ENCODE measurements around the gene ICE2. TPM values are rescaled to one million over a fixed set of nuclear protein-coding genes. Genes with fewer than 3 reads are reported as not detected.

ICE2 gene
- total and polyA plus RNA-seq, 2 of the 8 experiments (the other 6 are each of a cell fraction or from before 2014, with no cell fraction given): 40.0 to 87.3 TPM

DNA sequence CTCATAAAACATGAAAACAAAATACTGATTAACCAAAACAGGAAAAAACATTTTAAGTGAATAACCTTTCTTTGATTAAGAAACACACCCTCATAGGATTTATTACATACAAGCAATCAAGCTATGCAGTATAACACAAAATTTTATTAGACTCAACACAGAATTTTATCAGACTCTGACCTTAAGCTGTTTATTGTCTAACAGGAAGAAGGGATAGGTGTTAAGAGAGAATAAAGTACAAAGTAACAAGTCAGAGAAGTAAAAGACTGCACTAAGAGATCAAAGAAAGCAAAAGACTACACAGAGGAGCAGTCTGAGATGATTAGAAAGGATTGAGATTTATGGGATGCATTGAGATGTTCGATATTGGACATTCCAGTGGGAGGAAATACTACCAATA is 37.6 kb downstream of the ICE2 start:
- H3K27ac ChIP-seq (ENCODE audit: low read depth, low read length): no peak overlapping the region
- no peak overlapping the region for H2AK5ac ChIP-seq (ENCODE audit: low read depth, low read length)
- no peaks in the 10 kb centered on the region for H3K23me2 ChIP-seq (ENCODE audit: low read depth, low read length)
- no peak for FAIRE-seq
- H3K4ac ChIP-seq (replicated peaks; ENCODE audit: insufficient read length, low read depth, low read length): no peak overlapping the region
- H2BK5ac ChIP-seq (ENCODE audit: low read depth, low read length): no peak overlapping the region
- H3K23ac ChIP-seq (ENCODE audit: insufficient read length): no peak overlapping the region
- H4K8ac ChIP-seq (ENCODE audit: extremely low read depth, insufficient read depth, low read length): no peak overlapping the region
- ChIA-PET POLR2A (ENCODE audit: partially characterized antibody) (interaction anchor here (1.1 kb wide), 1 partner anchor 16 kb away, joined by 3 read pairs; no protein-coding TSS in a partner anchor), CTCF (ENCODE audit: partially characterized antibody) (interaction anchor here (1.7 to 5.7 kb wide), 2 partner anchors 81 to 101 kb away, joined by 3 to 73 read pairs; no protein-coding TSS in a partner anchor)
- H3K79me1 ChIP-seq (ENCODE audit: low read depth, low read length): no peaks in the 10 kb centered on the region
- no peak overlapping the region for H3K56ac ChIP-seq (replicated peaks; ENCODE audit: insufficient read length, low read depth, low read length)
- no peak for DNase-seq (ENCODE audit: low read depth in 1 of 2, low spot score in 2 of 2)
- no peak overlapping the region for H3K9ac ChIP-seq (replicated peaks in 1 of 4; ENCODE audit: extremely low read depth in 1 of 4, low read depth in 3 of 4, low read length in 3 of 4)
- H2BK15ac ChIP-seq (ENCODE audit: low read length): no peak overlapping the region
- no peaks in the 10 kb centered on the region for H3K27me3 ChIP-seq (replicated peaks in 1 of 4; ENCODE audit: control insufficient read depth in 3 of 4, extremely low read depth in 1 of 4, insufficient read depth in 3 of 4, low read length in 3 of 4)
- no peak overlapping the region for H2BK20ac ChIP-seq (ENCODE audit: low read length)
- 86% methylated on average over 1 of the region's 1 CpG; no CpG with 5 or more reads in 1 of the 2 experiments for WGBS, 2 experiments (ENCODE audit: extremely low coverage in 1 of 2, insufficient coverage in 1 of 2, insufficient read length in 1 of 2, insufficient replicate concordance in 2 of 2, low coverage in 1 of 2, low lambda C conversion rate in 2 of 2, missing lambda C conversion rate in 1 of 2)
- H3K4me1 ChIP-seq (replicated peaks in 1 of 4; ENCODE audit: control insufficient read depth in 3 of 4, insufficient read depth in 4 of 4, low read length in 3 of 4): no peaks in the 10 kb centered on the region
- H4K20me1 ChIP-seq (replicated peaks in 1 of 2; ENCODE audit: control insufficient read depth in 1 of 2, insufficient read depth in 2 of 2, low read length in 2 of 2): no peaks in the 10 kb centered on the region
- H3K79me2 ChIP-seq (ENCODE audit: control insufficient read depth in 1 of 2, insufficient read depth in 2 of 2, low read length in 2 of 2): no peaks in the 10 kb centered on the region
- H4K91ac ChIP-seq (replicated peaks; ENCODE audit: insufficient read length, low read length): no peak overlapping the region
- no peak overlapping the region for H3K18ac ChIP-seq (ENCODE audit: extremely low read depth, low read length)
- TF ChIP-seq SIX5 (IDR thresholded peaks at IDR 0.05; ENCODE audit: low read depth, low read length) (no peak), ASH2L (IDR thresholded peaks at IDR 0.05; ENCODE audit: low read length) (no peak), JUN (IDR thresholded peaks at IDR 0.05; ENCODE audit: low read depth, low read length) (no peak), PHF8 (conservative IDR thresholded peaks at IDR 0.05; ENCODE audit: low read depth, low read length) (no peak), SIN3A (conservative IDR thresholded peaks at IDR 0.05 in 1 of 2, IDR thresholded peaks at IDR 0.05 in 1 of 2; ENCODE audit: low read depth in 1 of 2, low read length in 2 of 2) (no peak), POU5F1 (IDR thresholded peaks at IDR 0.05; ENCODE audit: low read depth, low read length) (no peak), TAF7 (optimal IDR thresholded peaks at IDR 0.05; ENCODE audit: borderline replicate concordance, low read depth, low read length) (no peak), RBBP5 (IDR thresholded peaks at IDR 0.05; ENCODE audit: borderline replicate concordance, low read depth, low read length) (no peak), KDM5A (IDR thresholded peaks at IDR 0.05; ENCODE audit: low read length) (no peak), CHD1 (IDR thresholded peaks at IDR 0.05; ENCODE audit: low read depth, low read length) (no peak)
- no peaks in the 10 kb centered on the region for H3K9me3 ChIP-seq (ENCODE audit: insufficient read depth in 2 of 2, low read depth in 1 of 2, low read length in 1 of 2)
- H2AFZ ChIP-seq (ENCODE audit: low read length): no peak overlapping the region
- no peak overlapping the region for H3K4me3 ChIP-seq (ENCODE audit: extremely low read depth in 1 of 4, insufficient read depth in 2 of 4, low read depth in 3 of 4, low read length in 4 of 4)
- no peak overlapping the region for H2BK120ac ChIP-seq (replicated peaks; ENCODE audit: low read depth, low read length)
- H3K36me3 ChIP-seq (ENCODE audit: control insufficient read depth in 2 of 4, insufficient read depth in 4 of 4, low read length in 3 of 4): peaks cover 0 to 9% (median 0%) of the 10 kb centered on the region in 4 experiments; a peak in 3 of 8 replicates
- no peak overlapping the region for H2BK12ac ChIP-seq (ENCODE audit: low read depth, low read length)
- no peak overlapping the region for H3K4me2 ChIP-seq (ENCODE audit: insufficient read depth in 1 of 2, low read depth in 2 of 2, low read length in 2 of 2)
- no peak overlapping the region for H4K5ac ChIP-seq (ENCODE audit: insufficient read length, low read depth, low read length)
- H3K14ac ChIP-seq (ENCODE audit: insufficient read length): no peak overlapping the region

Measured in H1 (cell line).